Left ventricle myocardium superior (tissue), 1 donor: ENCODE results near the gene C8G. TPM values are rescaled to one million over a fixed set of nuclear protein-coding genes. Genes with fewer than 3 reads are reported as not detected.

Source experiments
- ATAC-seq: fragments of 200-7000 bp; cut with Tn5 transposase; one replicate; pipeline ENCODE4 v1.9.1; 2020; ENCODE audit warnings: mild to moderate bottlenecking, moderate library complexity
- DNase-seq: peaks from one replicate; pipeline ENCODE4 v3.0.0-alpha.2; 2020
- intact Hi-C: fragments of 100-400 bp; cut with micrococcal nuclease; formaldehyde crosslinking; loops from one replicate; pipeline ENCODE4 v1.11.0; 2022
- total RNA-seq: library from RNA; stranded (reverse); fragmentation: NEBNext Ultra II Directional; extraction: Animal tissue kit (Norgen Biotek cat#: 25700); gene quantifications from one replicate; pipeline ENCODE4 v1.2.1, GENCODE V29; 2021
- donor health status: DM: no; HTN: yes; CAD: no; lungs with severe emphysema.

C8G gene
- total RNA-seq, 1 donor from 2014 or later, result 2.2 TPM

DNA sequence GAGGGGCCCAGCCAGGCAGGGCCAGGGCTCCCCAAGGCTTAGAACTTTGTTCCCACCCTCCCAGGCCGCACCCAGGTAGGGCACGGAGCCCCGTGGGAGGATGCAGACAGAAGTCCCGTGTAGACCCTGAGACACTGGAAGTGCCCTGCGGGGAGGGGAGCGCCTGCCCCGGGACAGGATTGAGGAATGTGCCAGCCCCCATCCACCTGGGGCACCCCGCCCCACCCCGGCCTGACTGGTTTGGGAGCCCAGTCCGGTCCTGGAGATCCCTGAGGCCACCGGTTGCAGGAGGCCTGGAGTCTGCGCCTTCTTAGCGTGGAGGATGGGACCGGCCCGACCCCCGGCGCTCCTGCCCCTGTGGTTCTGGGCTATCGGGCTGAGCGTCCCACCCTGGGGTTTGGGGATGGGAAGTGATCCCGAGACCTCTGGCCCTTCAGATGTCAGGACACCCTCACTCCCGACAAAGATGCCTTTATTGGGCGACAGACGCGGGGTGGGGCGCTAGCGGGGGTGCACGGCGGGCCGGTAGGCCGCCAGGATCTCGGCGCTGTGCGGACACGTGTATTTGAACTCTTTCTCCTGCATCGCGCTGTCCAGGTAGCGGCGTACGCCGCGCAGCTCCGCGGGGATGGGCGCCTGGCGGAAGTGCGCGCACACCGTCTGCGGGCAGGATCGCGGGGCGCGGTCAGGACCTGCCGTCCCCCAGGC lies 49.3 kb downstream of the C8G start:
- DNase-seq (no peak), ATAC-seq (no peak)
- intact Hi-C loops, result no loop called here

DNA sequence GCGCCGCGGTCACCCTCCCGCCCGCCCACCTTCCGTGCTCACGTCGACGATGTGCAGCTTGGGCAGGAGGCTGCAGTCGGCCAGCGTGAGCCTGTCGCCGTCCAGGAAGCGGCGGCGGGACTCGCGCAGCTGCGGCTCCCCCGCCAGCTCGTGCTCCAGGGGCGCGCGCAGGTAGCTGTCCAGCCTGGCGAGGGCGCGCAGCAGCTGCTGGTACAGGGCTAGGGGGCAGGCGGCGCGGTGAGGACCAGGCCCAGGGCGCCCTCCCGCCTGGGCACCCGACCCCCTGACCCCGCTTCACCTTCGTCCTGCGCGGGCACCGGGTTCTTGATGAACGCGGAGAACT lies 49.8 kb downstream of the C8G start:
- ATAC-seq (no peak), DNase-seq (no peak)
- intact Hi-C loops, result no loop called here

DNA sequence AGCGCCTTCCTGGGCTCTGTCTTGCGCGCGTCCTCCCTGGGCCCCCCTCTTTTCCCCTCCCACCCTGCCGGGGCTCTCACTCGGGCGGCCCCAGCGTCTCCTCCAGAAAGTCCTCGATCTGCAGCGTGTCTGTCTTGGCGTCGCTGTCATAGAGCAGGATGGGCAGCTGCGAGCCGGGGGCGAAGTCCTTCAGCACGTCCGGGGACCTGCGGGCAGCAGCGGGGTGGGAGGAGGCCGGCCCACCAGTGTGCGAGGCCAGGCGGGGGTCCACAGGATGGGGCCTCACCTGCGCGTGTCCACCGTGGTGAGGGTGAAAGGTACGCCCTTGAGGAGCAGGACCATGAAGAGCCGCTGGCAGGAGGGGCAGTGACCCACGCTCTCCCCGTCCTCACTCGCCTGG lies 50.3 kb downstream of the C8G start:
- no peak for ATAC-seq
- intact Hi-C loops, result no loop called here
- no peak for DNase-seq

DNA sequence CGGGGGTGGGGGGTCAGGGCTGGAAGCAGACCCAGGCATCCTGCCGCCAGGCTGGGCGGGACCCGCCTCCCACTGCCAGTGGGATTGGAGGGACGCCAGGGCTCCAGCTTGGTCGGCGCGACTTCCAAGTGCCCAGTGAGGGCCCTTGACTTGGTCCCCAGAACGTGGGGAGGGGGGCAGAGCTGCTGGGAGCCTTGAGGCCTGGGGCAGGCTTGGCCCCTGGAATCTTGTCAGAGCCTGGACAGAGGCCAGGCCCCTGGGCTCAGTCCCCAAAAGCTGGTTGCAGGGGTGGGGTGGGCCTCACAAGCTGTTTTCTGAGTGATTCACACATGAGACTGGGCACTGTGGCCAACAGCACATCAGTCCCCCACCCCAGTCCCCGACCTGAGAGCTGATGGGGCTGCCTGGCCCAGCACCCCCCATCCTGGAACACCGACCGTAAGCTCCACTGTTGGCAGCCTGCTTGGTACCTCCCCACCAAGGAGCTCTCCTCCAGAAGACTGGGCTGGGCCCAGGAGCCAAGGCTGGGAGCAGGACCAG lies 50.8 kb downstream of the C8G start:
- intact Hi-C loops, result no loop called here
- DNase-seq (no peak), ATAC-seq (no peak)

Other genes with a start within 250 kb of the C8G start
- 22.3 TPM for gene DIPK1B, start 232.7 kb upstream of the C8G start, total RNA-seq
- 10.6 TPM for gene LCN10, start 202.3 kb upstream of the C8G start, total RNA-seq
- gene LCN6, start 196.7 kb upstream of the C8G start, total RNA-seq, result 17.4 TPM
- not detected for gene LCN8, start 187.0 kb upstream of the C8G start, total RNA-seq
- 0.59 TPM for gene LCN15, start 180.7 kb upstream of the C8G start, total RNA-seq
- gene TMEM141, start 153.9 kb upstream of the C8G start, total RNA-seq, result 74.2 TPM
- gene CCDC183, start 148.9 kb upstream of the C8G start, total RNA-seq, result 2.2 TPM
- gene RABL6, start 137.3 kb upstream of the C8G start, total RNA-seq, result 73.0 TPM
- 9.1 TPM for gene AJM1, start 102.8 kb upstream of the C8G start, total RNA-seq
- gene PHPT1, start 95.8 kb upstream of the C8G start, total RNA-seq, result 357 TPM
- gene MAMDC4, start 92.9 kb upstream of the C8G start, total RNA-seq, result 12.9 TPM
- gene EDF1, start 78.9 kb upstream of the C8G start, total RNA-seq, result 354 TPM
- 11.4 TPM for gene TRAF2, start 58.7 kb upstream of the C8G start, total RNA-seq
- gene FBXW5, start 505 bp upstream of the C8G start, total RNA-seq, result 162 TPM
- 3.6 TPM for gene LCN12, start 7.0 kb downstream of the C8G start, total RNA-seq
- 5,424 TPM for gene PTGDS, start 32.3 kb downstream of the C8G start, total RNA-seq
- gene LCNL1, start 37.8 kb downstream of the C8G start, total RNA-seq, result 18.3 TPM
- gene PAXX, start 47.2 kb downstream of the C8G start, total RNA-seq, result 23.9 TPM
- 1.7 TPM for gene CLIC3, start 51.3 kb downstream of the C8G start, total RNA-seq
- 33.8 TPM for gene ABCA2, start 83.0 kb downstream of the C8G start, total RNA-seq
- 0.17 TPM for gene FUT7, start 86.8 kb downstream of the C8G start, total RNA-seq
- 59.0 TPM for gene NPDC1, start 100.9 kb downstream of the C8G start, total RNA-seq
- 2.1 TPM for gene ENTPD2, start 108.8 kb downstream of the C8G start, total RNA-seq
- 0.12 TPM for gene SAPCD2, start 125.3 kb downstream of the C8G start, total RNA-seq
- gene UAP1L1, start 132.3 kb downstream of the C8G start, total RNA-seq, result 12.6 TPM
- 21.4 TPM for gene MAN1B1, start 141.7 kb downstream of the C8G start, total RNA-seq
- gene DPP7, start 169.5 kb downstream of the C8G start, total RNA-seq, result 155 TPM
- gene GRIN1, start 193.9 kb downstream of the C8G start, total RNA-seq, result not detected
- gene LRRC26, start 224.8 kb downstream of the C8G start, total RNA-seq, result not detected
- not detected for gene TMEM210, start 226.8 kb downstream of the C8G start, total RNA-seq
- 38.2 TPM for gene ANAPC2, start 243.3 kb downstream of the C8G start, total RNA-seq
- 77.7 TPM for gene SSNA1, start 243.4 kb downstream of the C8G start, total RNA-seq